Left lung (tissue), 10 donors: ENCODE data around the gene CCNG2. TPM values are rescaled to one million over a fixed set of nuclear protein-coding genes. Genes with fewer than 3 reads are reported as not detected.

ENCODE experiments used
- ATAC-seq: fragments of 200-7000 bp; cut with Tn5 transposase; one replicate; pipeline ENCODE4 v1.9.1; 2020; ENCODE audit warnings: moderate library complexity
- DNase-seq, 4 donors: peaks; one replicate each; pipeline ENCODE4 v3.0.0-alpha.2; 2013 to 2020
- H3K27ac ChIP-seq, 2 donors: fragments of 200-600 bp; sonication (generic) in 1 of 2; one replicate each; pipeline versions ENCODE4 v1.5.0 to v1.8.0; 2020 to 2021
- H3K27me3 ChIP-seq, 2 donors: fragments of 200-600 bp; sonication (generic) in 1 of 2; one replicate each; pipeline versions ENCODE4 v1.5.0 to v1.8.0; 2020 to 2021
- H3K36me3 ChIP-seq, 2 donors: fragments of 200-600 bp; sonication (generic) in 1 of 2; one replicate each; pipeline versions ENCODE4 v1.5.0 to v1.8.0; 2020 to 2021
- H3K4me1 ChIP-seq, 2 donors: fragments of 200-600 bp; one replicate each; pipeline ENCODE4 v1.8.0; 2021
- H3K4me3 ChIP-seq, 2 donors: fragments of 200-600 bp; sonication (generic) in 1 of 2; one replicate each; pipeline versions ENCODE4 v1.5.0 to v1.8.0; 2020 to 2021; ENCODE audit warnings: mild to moderate bottlenecking in 1 of 2
- H3K9me3 ChIP-seq, 2 donors: fragments of 200-600 bp; sonication (generic) in 1 of 2; one replicate each; pipeline versions ENCODE4 v1.5.0 to v1.8.0; 2020 to 2021
- CTCF ChIP-seq, 2 donors: fragments of 200-600 bp; sonication (generic) in 1 of 2; IDR thresholded peaks; one replicate each; pipeline versions ENCODE4 v1.5.0 to v1.8.0; 2021; ENCODE audit warnings: antibody characterized with exemption in 2 of 2
- intact Hi-C, 2 donors: fragments of 100-400 bp; cut with DNase I; formaldehyde crosslinking; loops; one replicate each; pipeline versions ENCODE4 v1.11.2 to v1.14.2; 2022
- polyA plus RNA-seq, 6 donors: library from polyadenylated mRNA; unstranded; fragments of 120-200 nt; gene quantifications; one replicate each; pipeline ENCODE4 v1.2.1, GENCODE V29; 2013; ENCODE audit not compliant: insufficient read length in 6 of 6
- total RNA-seq, 2 donors: library from RNA; stranded (reverse); fragmentation: NEBNext Ultra II Directional; extraction: Animal tissue kit (Norgen Biotek cat#: 25700); gene quantifications; one replicate each; pipeline ENCODE4 v1.2.1, GENCODE V29; 2021
- donor health status: DM: no; HTN: yes; CAD: no.
- donor health status: DM: no; HTN: no; CAD: no.

CCNG2 gene
- total and polyA plus RNA-seq, 8 donors = 31.6 to 136 (median 106) TPM

GRCh38 chr4:77194366-77194765 lies 37.4 kb downstream of the CCNG2 start:
- ATAC-seq = no peak
- H3K27ac ChIP-seq = peak overlapping the region in 1 of 2 donors; percentile 74

GRCh38 chr4:77194989-77195388 lies 38.0 kb downstream of the CCNG2 start:
- no peak for DNase-seq
- Histone ChIP-seq H3K4me3 (no peak overlapping the region), H3K9me3 (no peaks in the 10 kb centered on the region), H3K4me1 (peaks cover 0 to 5% of the 10 kb centered on the region in 2 donors), H3K36me3 (no peaks in the 10 kb centered on the region), H3K27me3 (no peaks in the 10 kb centered on the region), H3K27ac (no peak overlapping the region)
- intact Hi-C loops = no loop called here
- no peak for ATAC-seq
- TF ChIP-seq CTCF (IDR thresholded peaks at IDR 0.05) = no peak

More at GRCh38 chr4:77194366-77194765, 37.4 kb downstream of the CCNG2 start:
- Histone ChIP-seq H3K4me3 (no peak overlapping the region), H3K9me3 (no peaks in the 10 kb centered on the region), H3K4me1 (peaks cover 0 to 5% of the 10 kb centered on the region in 2 donors), H3K36me3 (no peaks in the 10 kb centered on the region), H3K27me3 (no peaks in the 10 kb centered on the region)
- intact Hi-C loops = no loop called here
- TF ChIP-seq CTCF (IDR thresholded peaks at IDR 0.05) = no peak
- no peak for DNase-seq

GRCh38 chr4:77196866-77197265 lies 39.9 kb downstream of the CCNG2 start:
- Histone ChIP-seq H3K9me3 (no peaks in the 10 kb centered on the region), H3K27me3 (no peaks in the 10 kb centered on the region), H3K4me1 (peaks cover 0 to 5% of the 10 kb centered on the region in 2 donors), H3K27ac (no peak overlapping the region), H3K4me3 (no peak overlapping the region), H3K36me3 (no peaks in the 10 kb centered on the region)
- ATAC-seq (no peak), DNase-seq (no peak)
- no peak for TF ChIP-seq CTCF (IDR thresholded peaks at IDR 0.05)
- intact Hi-C loops = no loop called here

GRCh38 chr4:77197361-77197760 lies 40.4 kb downstream of the CCNG2 start:
- TF ChIP-seq CTCF (IDR thresholded peaks at IDR 0.05) = no peak
- DNase-seq = no peak
- intact Hi-C loops = no loop called here
- H3K36me3 ChIP-seq = no peaks in the 10 kb centered on the region
- H3K9me3 ChIP-seq = no peaks in the 10 kb centered on the region
- no peak for ATAC-seq
- H3K4me1 ChIP-seq = peaks cover 0 to 5% of the 10 kb centered on the region in 2 donors
- H3K27me3 ChIP-seq = no peaks in the 10 kb centered on the region
- H3K27ac ChIP-seq = no peak overlapping the region
- no peak overlapping the region for H3K4me3 ChIP-seq

GRCh38 chr4:77197831-77198230 lies 40.8 kb downstream of the CCNG2 start:
- ATAC-seq (no peak), DNase-seq (no peak)
- H3K27me3 ChIP-seq = no peaks in the 10 kb centered on the region
- intact Hi-C loops = no loop called here
- H3K4me3 ChIP-seq = no peak overlapping the region
- peaks cover 0 to 5% of the 10 kb centered on the region in 2 donors for H3K4me1 ChIP-seq
- no peaks in the 10 kb centered on the region for H3K36me3 ChIP-seq
- H3K9me3 ChIP-seq = no peaks in the 10 kb centered on the region
- no peak overlapping the region for H3K27ac ChIP-seq
- TF ChIP-seq CTCF (IDR thresholded peaks at IDR 0.05) = no peak
